SK-N-SH (cell line): ENCODE results near the gene PIAS1. TPM values are rescaled to one million over a fixed set of nuclear protein-coding genes. Genes with fewer than 3 reads are reported as not detected.

Experiments used
- CTCF ChIA-PET: fragments of 300-600, 350-600 bp; formaldehyde crosslinking; extraction: SDS; loops from one replicate; lab custom pipeline; 2021; lab: Yijun Ruan, JAX
- POLR2A ChIA-PET: fragments of 350-600 bp; sonication (Branson Sonifier 250); formaldehyde crosslinking; extraction: SDS; loops from one replicate; lab custom pipeline; 2020; ENCODE audit warnings: antibody characterized with exemption, inconsistent platforms; lab: Yijun Ruan, JAX
- DNase-seq: peaks from one replicate; pipeline ENCODE4 v3.0.0; 2012
- H2AFZ ChIP-seq: fragments of 200-600 bp; sonication (generic); 2 replicates; pipeline ENCODE4 v1.8.1; 2016; ENCODE audit warnings: antibody characterized with exemption, mild to moderate bottlenecking, low read depth
- H3F3A ChIP-seq: fragments of 200-600 bp; sonication (generic); replicated peaks from 2 replicates; pipeline ENCODE3; 2016; ENCODE audit warnings: antibody characterized with exemption, mild to moderate bottlenecking; ENCODE audit not compliant: insufficient read depth
- H3K27ac ChIP-seq, 2 experiments: fragments of 200-500 bp in 1 of 2; fragments of 200-600 bp in 1 of 2; sonication (Bioruptor generic) in 1 of 2; sonication (generic), shearing (Covaris generic) in 1 of 2; 2 replicates each; pipeline versions ENCODE4 v1.5.1 to v1.6.1; 2014 to 2016; ENCODE audit warnings: low read depth in 2 of 2, inconsistent platforms in 1 of 2, low read length in 1 of 2, mild to moderate bottlenecking in 1 of 2, mixed read lengths in 1 of 2
- H3K27me3 ChIP-seq: fragments of 200-600 bp; sonication (generic), shearing (Covaris generic); 2 replicates; pipeline ENCODE4 v1.6.1; 2016; ENCODE audit warnings: mixed run types; ENCODE audit not compliant: insufficient read depth
- H3K36me3 ChIP-seq, 2 experiments: fragments of 200-500 bp in 1 of 2; fragments of 200-600 bp in 1 of 2; sonication (Bioruptor generic) in 1 of 2; sonication (generic) in 1 of 2; replicated peaks in 1 of 2; 2 replicates each; pipeline versions ENCODE3 to v1.5.1; 2014 to 2016; ENCODE audit warnings: low read length in 1 of 2, mild to moderate bottlenecking in 1 of 2; ENCODE audit not compliant: insufficient read depth in 2 of 2, control insufficient read depth in 1 of 2
- H3K4me1 ChIP-seq, 2 experiments: fragments of 200-500 bp in 1 of 2; fragments of 200-600 bp in 1 of 2; sonication (Bioruptor generic) in 1 of 2; sonication (generic), shearing (Covaris generic) in 1 of 2; 2 replicates each; pipeline versions ENCODE4 v1.5.1 to v1.6.1; 2014 to 2016; ENCODE audit warnings: low read depth in 1 of 2, low read length in 1 of 2, mixed run types in 1 of 2; ENCODE audit not compliant: insufficient read depth in 2 of 2, control insufficient read depth in 1 of 2
- H3K4me2 ChIP-seq: fragments of 200-600 bp; sonication (generic), shearing (Covaris generic); 2 replicates; pipeline ENCODE4 v1.6.1; 2017; ENCODE audit warnings: mixed run types
- H3K4me3 ChIP-seq, 2 experiments: fragments of 200-500 bp in 1 of 2; fragments of 200-600 bp in 1 of 2; sonication (Bioruptor generic) in 1 of 2; sonication (generic), shearing (Covaris generic) in 1 of 2; 2 replicates each; pipeline versions ENCODE4 v1.5.1 to v1.8.1; 2014 to 2016; ENCODE audit warnings: low read depth in 2 of 2, inconsistent platforms in 1 of 2, low read length in 1 of 2, mild to moderate bottlenecking in 1 of 2, mixed read lengths in 1 of 2, moderate library complexity in 1 of 2
- H3K79me2 ChIP-seq: fragments of 200-600 bp; sonication (generic); 2 replicates; pipeline ENCODE4 v1.8.1; 2017; ENCODE audit warnings: mild to moderate bottlenecking; ENCODE audit not compliant: insufficient read depth
- H3K9ac ChIP-seq: fragments of 200-600 bp; sonication (generic); 2 replicates; pipeline ENCODE4 v1.6.1; 2017; ENCODE audit warnings: mixed run types
- H3K9me2 ChIP-seq: fragments of 200-600 bp; sonication (generic); 2 replicates; pipeline ENCODE4 v1.6.1; 2017; ENCODE audit warnings: mixed run types
- H3K9me3 ChIP-seq: fragments of 200-600 bp; sonication (generic); 2 replicates; pipeline ENCODE4 v1.6.1; 2017; ENCODE audit warnings: mixed run types, mild to moderate bottlenecking, moderate library complexity
- H4K20me1 ChIP-seq: fragments of 200-600 bp; sonication (generic); 2 replicates; pipeline ENCODE4 v1.6.1; 2017; ENCODE audit warnings: mild to moderate bottlenecking, mixed run types; ENCODE audit not compliant: insufficient read depth
- CTCF ChIP-seq: fragments of 200-600 bp; sonication (generic); IDR thresholded peaks from 2 replicates; pipeline ENCODE4 v1.6.1; 2017; ENCODE audit warnings: antibody characterized with exemption, mild to moderate bottlenecking, moderate library complexity
- ELF1 ChIP-seq: IDR thresholded peaks from 2 replicates; pipeline ENCODE4 v1.4.0; 2012
- EP300 ChIP-seq, 2 experiments: IDR thresholded peaks; 2 replicates each; pipeline versions ENCODE4 v1.4.0 to v1.6.1; 2012; ENCODE audit warnings: borderline replicate concordance in 1 of 2, low read depth in 1 of 2, low read length in 1 of 2
- FOSL2 ChIP-seq: IDR thresholded peaks from 2 replicates; pipeline ENCODE4 v1.4.0; 2012; ENCODE audit warnings: low read depth, mild to moderate bottlenecking, moderate library complexity, borderline replicate concordance
- FOXJ3 ChIP-seq: sonication (generic); formaldehyde crosslinking; IDR thresholded peaks from 2 replicates; pipeline ENCODE4 v1.5.1; 2020; ENCODE audit warnings: mild to moderate bottlenecking, missing genetic modification reagents
- GABPA ChIP-seq: IDR thresholded peaks from 2 replicates; pipeline ENCODE4 v1.4.0; 2012; ENCODE audit warnings: low read depth, mild to moderate bottlenecking
- GATA2 ChIP-seq: sonication (generic); formaldehyde crosslinking; IDR thresholded peaks from 2 replicates; pipeline ENCODE4 v1.5.0; 2020; ENCODE audit warnings: mild to moderate bottlenecking, missing genetic modification reagents
- IRF3 ChIP-seq: fragments of 150-350 bp; IDR thresholded peaks from 2 replicates; pipeline ENCODE4 v1.6.1; 2016; ENCODE audit warnings: mild to moderate bottlenecking, low read depth, low read length
- JUND ChIP-seq: IDR thresholded peaks from 2 replicates; pipeline ENCODE4 v1.4.0; 2012
- MAX ChIP-seq: IDR thresholded peaks from 2 replicates; pipeline ENCODE4 v1.4.0; 2012; ENCODE audit warnings: low read depth
- MXI1 ChIP-seq: IDR thresholded peaks from 2 replicates; pipeline ENCODE4 v1.6.1; 2012; ENCODE audit warnings: mild to moderate bottlenecking, low read depth, low read length, improper control_type of control experiment
- NFIC ChIP-seq: IDR thresholded peaks from 2 replicates; pipeline ENCODE4 v1.4.0; 2012; ENCODE audit warnings: borderline replicate concordance
- PBX3 ChIP-seq: IDR thresholded peaks from 2 replicates; pipeline ENCODE4; 2012
- RCOR1 ChIP-seq: fragments of 150-350 bp; IDR thresholded peaks from 2 replicates; pipeline ENCODE4 v1.6.1; 2017; ENCODE audit warnings: antibody characterized with exemption, low read length
- RXRA ChIP-seq: IDR thresholded peaks from 2 replicates; pipeline ENCODE4 v1.4.0; 2012; ENCODE audit warnings: low read depth, mild to moderate bottlenecking, borderline replicate concordance
- SIN3A ChIP-seq: IDR thresholded peaks from 2 replicates; pipeline ENCODE4 v1.6.1; 2012; ENCODE audit warnings: low read depth, mild to moderate bottlenecking, low read length, moderate library complexity, borderline replicate concordance
- TAF1 ChIP-seq: IDR thresholded peaks from 2 replicates; pipeline ENCODE4 v1.6.1; 2012; ENCODE audit warnings: low read depth, mild to moderate bottlenecking, low read length, moderate library complexity, borderline replicate concordance
- TCF12 ChIP-seq: IDR thresholded peaks from 2 replicates; pipeline ENCODE4 v1.4.0; 2012
- TEAD4 ChIP-seq: IDR thresholded peaks from 2 replicates; pipeline ENCODE4 v1.4.0; 2012; ENCODE audit warnings: mild to moderate bottlenecking, borderline replicate concordance; ENCODE audit not compliant: insufficient read depth
- USF2 ChIP-seq: fragments of 150-350 bp; IDR thresholded peaks from 2 replicates; pipeline ENCODE4 v1.6.1; 2017; ENCODE audit warnings: antibody characterized with exemption, low read length, low read depth, borderline replicate concordance
- ZBTB33 ChIP-seq: IDR thresholded peaks from 2 replicates; pipeline ENCODE4 v1.4.0; 2012; ENCODE audit warnings: low read depth, borderline replicate concordance
- WGBS: methylation state at CpG from one replicate; pipeline ENCODE4 v1.1.6; 2017; ENCODE audit warnings: low lambda C conversion rate; 5-methylcytosine and 5-hydroxymethylcytosine counted together
- polyA plus RNA-seq, 3 experiments: library from polyadenylated mRNA; depleted of rRNA; stranded (reverse); fragments of >200 nt; gene quantifications; 2 replicates each; pipeline ENCODE4 v1.2.3, GENCODE V29; 2012

PIAS1 gene
- polyA plus RNA-seq, 1 of the 3 experiments (the other 2 are of a cell fraction) = 9.0 TPM

- no peak for DNase-seq
- Histone ChIP-seq H3K9me3 (no peaks in the 10 kb centered on the region), H3K79me2 (no peaks in the 10 kb centered on the region), H3K9me2 (no peaks in the 10 kb centered on the region), H3K4me1 (no peaks in the 10 kb centered on the region), H3F3A (no peaks in the 10 kb centered on the region), H3K36me3 (no peaks in the 10 kb centered on the region), H2AFZ (no peak overlapping the region), H3K27me3 (no peaks in the 10 kb centered on the region), H3K4me2 (no peak overlapping the region), H3K4me3 (no peak overlapping the region), H4K20me1 (no peaks in the 10 kb centered on the region), H3K27ac (no peak overlapping the region), H3K9ac (no peak overlapping the region)
- TF ChIP-seq NFIC (no peak), SIN3A (no peak), FOXJ3 (no peak), RXRA (no peak), JUND (no peak), EP300 (IDR thresholded peaks at IDR 0.05; ENCODE audit: borderline replicate concordance in 1 of 2, low read depth in 1 of 2, low read length in 1 of 2) (no peak), GABPA (no peak)
- ChIA-PET CTCF (no interaction called here), POLR2A (no interaction called here)
- WGBS = 35% methylated on average over 2 of the region's 2 CpGs
These were observed 15.9 kb upstream of the PIAS1 start for GRCh38 chr15:68038246-68038645.

GRCh38 chr15:68040144-68040543 lies 14.0 kb upstream of the PIAS1 start:
- CTCF ChIA-PET = no interaction called here
- Histone ChIP-seq H3K4me3 (no peak overlapping the region), H3K4me1 (no peaks in the 10 kb centered on the region), H3K27me3 (no peaks in the 10 kb centered on the region), H3K9me2 (no peaks in the 10 kb centered on the region), H3K9me3 (no peaks in the 10 kb centered on the region), H3K36me3 (no peaks in the 10 kb centered on the region), H3F3A (no peaks in the 10 kb centered on the region), H3K79me2 (no peaks in the 10 kb centered on the region), H3K9ac (no peak overlapping the region), H2AFZ (no peak overlapping the region), H3K4me2 (no peak overlapping the region), H3K27ac (no peak overlapping the region), H4K20me1 (no peaks in the 10 kb centered on the region)
- no peak for TF ChIP-seq JUND
- no peak for TF ChIP-seq PBX3
- no peak for TF ChIP-seq IRF3
- TF ChIP-seq USF2 = no peak
- TF ChIP-seq ZBTB33 = no peak
- no peak for TF ChIP-seq MXI1
- no peak for TF ChIP-seq ELF1
- no peak for TF ChIP-seq TCF12
- TF ChIP-seq EP300 (IDR thresholded peaks at IDR 0.05; ENCODE audit: borderline replicate concordance in 1 of 2, low read depth in 1 of 2, low read length in 1 of 2) = no peak
- TF ChIP-seq MAX = no peak
- TF ChIP-seq FOSL2 = no peak
- TF ChIP-seq CTCF = no peak
- TF ChIP-seq GATA2 (CRISPR knock-in tag) = no peak
- no peak for TF ChIP-seq TAF1
- TF ChIP-seq GABPA = no peak
- no peak for TF ChIP-seq TEAD4
- no peak for TF ChIP-seq RCOR1
- POLR2A ChIA-PET = no interaction called here
- 59% methylated on average over 1 of the region's 1 CpG for WGBS
- DNase-seq = no peak
